Suppressor macrophage (primary cell): ENCODE measurements around the gene MAN1C1.
"Not testable (repeated sequence)": the region's sequence is repeated elsewhere in the genome, so short reads cannot be mapped to it uniquely, and the experiment has no call there.

Experiments used
- DNase-seq, 4 experiments: peaks; one replicate each; pipeline ENCODE4 v3.0.0-alpha.2; 2020 to 2022

Gene MAN1C1

DNA sequence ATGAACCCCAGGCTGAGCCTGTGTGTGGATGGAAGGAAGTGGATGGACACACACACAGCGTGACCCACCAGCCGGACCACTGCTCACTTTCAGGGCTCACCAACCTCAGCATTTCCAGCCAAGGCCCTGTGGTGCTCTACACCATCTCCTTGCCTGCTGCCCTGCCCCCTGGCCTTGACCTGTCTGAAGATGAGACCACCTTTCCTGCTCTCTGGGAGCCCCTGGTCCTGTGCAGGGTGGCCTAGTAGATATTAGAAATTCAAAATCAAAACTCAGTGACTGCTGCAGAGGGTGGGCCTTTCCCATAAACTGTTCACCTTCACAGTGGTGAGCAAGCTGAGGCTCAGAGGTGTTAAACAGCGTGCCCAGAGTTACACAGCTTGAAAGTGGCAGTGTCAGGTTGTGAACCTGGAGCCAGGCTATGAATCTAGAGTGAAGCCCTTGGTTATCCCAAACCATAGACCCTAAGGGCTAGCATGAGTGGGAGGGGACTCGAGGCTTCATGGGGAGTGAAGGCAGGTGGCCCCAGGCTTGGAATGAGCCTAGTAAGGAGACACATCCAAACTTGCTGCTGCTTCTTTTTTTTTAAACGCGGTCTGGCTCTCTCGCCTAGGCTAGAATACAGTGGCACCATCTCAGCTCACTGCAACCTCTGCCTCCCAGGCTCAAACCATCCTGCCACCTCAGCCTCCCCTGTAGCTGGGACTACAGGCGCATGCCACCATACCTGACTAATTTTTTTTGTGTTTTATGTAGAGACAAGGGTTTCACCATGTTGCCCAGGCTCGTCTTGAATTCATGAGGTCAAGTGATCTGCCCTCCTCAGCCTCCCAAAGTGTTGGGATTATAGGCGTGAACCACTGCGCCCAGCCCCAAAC lies 41.5 kb downstream of the MAN1C1 start:
- DNase-seq: no peak

DNA sequence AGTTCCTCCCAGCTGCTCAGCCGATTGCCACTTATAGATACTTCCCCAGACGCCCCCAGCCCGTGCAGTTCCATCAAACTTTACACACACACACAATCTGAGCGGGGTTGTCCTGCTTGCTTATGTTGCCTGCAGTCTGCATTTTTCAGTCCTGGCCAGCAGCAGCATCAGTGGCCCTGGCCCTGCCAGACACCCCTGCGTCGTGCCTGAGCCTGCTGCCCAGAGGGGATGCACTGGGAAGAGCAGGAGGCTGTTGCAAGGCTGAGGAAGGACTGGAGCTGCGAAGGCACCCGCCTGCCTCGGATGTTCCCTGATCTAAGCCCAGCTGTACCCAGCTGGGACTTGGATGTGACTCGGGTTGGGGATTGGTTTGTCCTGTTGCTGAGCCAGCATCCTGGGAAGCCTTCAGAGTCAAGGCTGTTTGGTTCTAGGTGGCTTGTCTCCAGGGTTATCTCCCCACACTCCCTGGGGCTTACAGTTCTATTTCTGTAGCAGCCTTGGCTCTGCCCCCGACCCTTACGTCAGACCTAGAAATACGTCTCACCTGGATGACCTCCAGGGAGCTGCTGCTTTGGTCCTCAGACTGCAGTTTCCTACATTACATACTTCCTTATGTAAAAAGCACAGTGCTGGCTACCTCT lies 42.3 kb downstream of the MAN1C1 start:
- no peak for DNase-seq

DNA sequence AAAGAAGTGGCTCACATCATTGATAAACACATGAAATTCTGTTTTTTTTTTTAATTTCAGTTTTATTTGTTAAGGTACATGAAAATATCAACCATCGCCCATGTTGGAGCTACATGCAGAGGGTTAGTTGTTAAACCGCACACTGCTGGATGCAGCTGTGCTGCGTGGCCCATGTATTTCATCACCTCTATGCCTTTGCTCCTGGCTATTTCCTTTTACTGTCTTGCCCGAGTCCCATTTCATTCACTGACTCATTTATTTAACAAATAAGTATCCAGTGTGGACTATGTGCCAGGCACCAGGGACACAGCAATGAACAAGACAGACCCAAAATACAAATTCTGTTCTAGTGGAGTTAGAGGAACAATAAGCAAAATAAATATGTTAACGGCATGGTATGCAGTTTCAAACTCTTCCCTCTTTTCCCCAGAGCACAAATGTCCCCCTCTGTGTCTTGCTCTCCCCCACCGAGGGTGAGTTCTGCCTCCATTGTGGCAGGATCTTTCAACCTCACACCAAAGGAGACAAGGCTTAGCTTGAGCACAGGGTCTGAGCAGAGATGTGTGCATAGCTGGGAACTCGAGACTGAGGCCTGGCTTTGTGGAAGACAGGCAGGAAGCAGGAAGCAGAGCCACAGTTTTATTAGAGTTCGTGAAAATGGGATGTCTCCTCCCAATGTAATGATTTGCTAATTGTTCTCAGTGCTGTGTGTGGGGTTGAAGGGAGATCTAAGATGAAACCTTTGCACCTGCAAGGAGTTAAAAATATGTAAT lies 44.6 kb downstream of the MAN1C1 start:
- DNase-seq: peak in 1 of 4 experiments; percentile 10

DNA sequence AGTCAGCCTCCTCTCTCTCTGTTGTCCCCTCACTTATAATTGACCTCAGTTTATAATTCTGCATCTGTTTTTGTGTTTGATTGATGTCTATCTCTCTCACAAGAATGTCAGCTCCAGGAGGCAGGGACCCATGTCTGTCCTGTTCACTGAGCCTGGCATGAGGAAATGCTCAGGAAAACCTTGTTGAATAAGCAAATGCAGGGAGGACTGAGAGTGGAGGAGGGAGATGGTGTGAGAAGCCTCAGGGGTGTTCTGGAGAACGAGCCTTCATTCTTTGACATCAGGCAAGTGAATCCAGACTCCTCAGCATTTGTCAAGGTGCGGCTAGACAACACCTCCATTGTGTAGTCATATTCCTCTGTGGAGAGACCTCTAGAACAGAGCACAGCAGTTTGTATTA lies 45.5 kb downstream of the MAN1C1 start:
- no peak for DNase-seq

DNA sequence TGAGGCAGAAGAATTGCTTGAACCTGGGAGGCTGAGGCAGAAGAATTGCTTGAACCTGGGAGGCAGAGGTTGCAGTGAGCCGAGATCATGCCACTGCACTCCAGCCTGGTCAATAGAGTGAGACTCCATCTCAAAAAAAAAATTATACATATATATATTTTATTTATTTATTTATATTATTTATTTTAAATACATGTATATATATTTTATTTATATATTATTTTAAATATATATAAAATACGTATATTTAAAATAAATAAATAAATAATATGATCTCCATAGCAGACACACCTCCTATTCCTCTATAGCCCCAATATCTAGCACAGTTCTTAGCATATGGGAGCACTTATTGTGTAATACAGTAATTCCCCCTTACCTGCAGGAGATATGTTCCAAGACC lies 46.4 kb downstream of the MAN1C1 start:
- not testable (repeated sequence) for DNase-seq

DNA sequence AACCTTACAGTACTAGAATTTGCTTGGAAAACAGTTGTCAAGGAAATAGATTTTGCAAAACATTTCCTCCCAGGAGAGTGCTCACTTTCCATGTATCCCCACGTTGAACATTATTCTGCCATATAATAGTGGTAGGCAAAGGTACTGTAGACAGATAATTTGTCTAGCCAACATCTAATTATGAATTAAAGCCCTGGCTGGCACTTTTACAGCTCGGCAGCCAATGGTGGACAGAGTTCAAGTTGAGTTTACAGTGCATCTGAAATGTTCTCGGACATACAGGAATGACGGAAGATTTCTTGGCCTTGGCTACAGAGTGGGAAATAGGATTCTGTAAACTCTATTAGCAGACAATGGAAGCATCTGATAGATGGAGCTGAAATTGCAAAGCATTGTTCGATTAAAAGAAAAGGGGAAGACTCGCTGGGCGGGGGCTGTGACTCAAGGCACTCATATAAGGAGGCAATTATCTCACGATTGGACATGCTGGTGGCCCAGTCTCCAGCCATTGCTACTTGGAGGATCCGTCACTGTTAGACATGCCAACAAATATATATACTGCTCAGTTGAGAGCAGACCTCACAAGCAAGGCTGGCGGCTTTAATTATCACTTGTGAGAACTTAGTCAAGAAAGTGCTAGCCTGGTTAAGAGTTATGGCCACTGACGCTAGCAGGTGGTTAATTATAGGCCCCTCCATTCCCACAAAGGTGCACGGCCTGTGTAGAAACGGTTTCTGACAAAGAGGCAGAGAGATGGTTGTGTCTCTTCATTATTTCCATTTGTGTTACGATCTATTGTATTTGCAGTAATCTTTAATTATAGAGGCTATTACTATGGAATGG lies 48.0 kb downstream of the MAN1C1 start:
- no peak for DNase-seq

DNA sequence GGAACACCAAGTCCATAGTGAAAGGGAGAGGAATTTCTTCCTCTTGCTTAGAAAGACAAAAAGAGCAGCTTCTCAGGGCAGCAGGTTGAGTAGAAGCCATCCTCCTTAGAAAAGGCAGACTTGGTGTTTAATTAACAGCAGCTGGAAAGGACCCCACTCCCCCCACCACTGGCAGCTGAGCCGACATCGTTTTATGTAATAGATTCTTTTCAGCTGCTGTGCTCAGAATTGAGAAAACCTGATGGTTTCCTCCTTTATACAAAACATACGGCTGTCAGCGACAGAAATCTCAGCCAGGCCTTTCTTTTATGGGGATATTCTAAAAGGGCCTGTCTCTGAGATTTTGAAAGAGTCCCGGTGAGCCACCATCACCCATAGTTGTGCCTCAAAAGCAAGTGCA lies 49.9 kb downstream of the MAN1C1 start:
- no peak for DNase-seq

DNA sequence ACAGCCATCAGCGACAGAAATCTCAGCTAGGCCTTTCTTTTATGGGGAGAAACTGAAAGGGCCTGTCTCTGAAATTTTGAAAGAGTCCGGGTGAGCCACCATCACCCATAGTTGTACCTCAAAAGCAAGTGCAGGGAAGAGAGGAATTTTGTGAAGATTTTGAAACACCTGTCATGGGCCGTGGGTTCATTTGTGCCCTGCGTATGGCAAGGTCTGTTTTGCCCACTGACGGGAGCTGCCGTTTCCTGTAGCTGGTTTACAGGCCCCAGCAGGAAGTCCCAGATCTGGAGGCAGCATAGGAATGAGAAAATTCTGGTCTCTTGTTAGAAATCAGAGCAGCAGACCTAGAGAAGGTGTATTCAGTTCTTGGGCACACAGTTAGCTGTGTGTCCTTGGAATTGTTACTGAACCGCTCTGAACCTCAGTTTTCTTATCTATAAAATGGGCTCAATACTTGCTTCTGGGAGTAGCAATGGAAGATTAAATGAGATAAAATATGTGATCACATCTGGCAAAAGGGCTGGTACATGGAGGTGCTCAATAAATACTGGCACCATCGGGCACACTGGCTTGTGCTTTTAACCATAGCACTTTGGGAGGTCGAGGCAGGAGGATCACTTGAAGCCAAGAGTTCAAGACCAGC lies 52.5 kb downstream of the MAN1C1 start:
- DNase-seq: no peak

DNA sequence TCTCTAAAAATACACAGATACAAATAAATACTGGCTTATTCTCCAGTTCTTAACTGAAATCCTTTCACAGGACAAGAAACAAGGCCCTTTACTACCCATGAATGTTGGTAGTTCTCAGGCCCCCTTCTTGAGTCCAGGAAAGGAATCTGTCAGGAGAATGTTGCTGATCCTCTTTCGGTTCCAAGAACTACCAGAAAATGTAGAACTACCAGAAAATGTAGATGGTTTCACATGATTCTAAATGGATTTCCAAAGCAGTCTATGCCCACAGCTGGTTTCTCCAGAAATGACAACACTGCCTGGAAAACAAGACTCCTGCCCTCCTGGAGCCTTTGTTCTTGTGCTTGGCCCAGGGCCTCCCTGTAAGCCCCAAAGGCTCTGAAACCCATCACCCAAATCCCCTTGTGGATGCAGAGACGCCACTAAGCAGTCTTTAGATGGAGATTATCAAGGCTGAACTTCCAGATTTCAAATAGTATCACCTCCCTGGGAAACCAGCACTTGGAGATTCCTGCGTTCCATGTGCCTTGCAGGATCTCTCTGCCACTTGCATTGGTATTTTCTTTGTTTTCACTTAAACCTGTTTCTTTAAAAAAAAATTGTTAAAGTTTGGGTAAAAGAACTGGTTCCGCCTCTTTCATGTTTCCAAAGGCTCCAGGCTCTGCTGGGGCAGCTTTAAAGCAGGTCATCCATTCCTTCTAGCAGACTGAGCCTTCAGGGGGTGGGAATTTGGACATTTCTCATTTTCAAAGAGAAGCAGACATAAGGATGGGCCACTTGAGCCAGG lies 53.4 kb downstream of the MAN1C1 start:
- no peak for DNase-seq

DNA sequence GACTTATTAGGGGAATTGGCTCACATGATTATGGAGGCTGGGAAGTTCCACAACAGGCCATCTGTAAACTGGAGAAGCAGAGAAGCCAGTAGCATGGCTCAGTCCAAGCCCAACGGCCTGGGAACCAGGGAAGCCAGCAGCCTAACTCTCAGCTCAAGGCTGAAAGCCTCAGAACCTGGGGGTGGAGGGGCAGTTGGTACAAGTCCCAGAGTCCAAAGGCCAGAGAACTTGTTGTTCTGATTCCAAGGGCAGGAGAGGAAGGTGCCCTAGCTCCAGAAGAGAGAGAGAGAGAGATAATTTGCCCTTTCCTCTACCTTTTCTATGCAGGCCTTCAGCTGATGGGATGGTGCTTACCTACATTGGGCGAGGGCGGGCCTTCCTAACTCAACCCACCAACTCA lies 55.3 kb downstream of the MAN1C1 start:
- no peak for DNase-seq

DNA sequence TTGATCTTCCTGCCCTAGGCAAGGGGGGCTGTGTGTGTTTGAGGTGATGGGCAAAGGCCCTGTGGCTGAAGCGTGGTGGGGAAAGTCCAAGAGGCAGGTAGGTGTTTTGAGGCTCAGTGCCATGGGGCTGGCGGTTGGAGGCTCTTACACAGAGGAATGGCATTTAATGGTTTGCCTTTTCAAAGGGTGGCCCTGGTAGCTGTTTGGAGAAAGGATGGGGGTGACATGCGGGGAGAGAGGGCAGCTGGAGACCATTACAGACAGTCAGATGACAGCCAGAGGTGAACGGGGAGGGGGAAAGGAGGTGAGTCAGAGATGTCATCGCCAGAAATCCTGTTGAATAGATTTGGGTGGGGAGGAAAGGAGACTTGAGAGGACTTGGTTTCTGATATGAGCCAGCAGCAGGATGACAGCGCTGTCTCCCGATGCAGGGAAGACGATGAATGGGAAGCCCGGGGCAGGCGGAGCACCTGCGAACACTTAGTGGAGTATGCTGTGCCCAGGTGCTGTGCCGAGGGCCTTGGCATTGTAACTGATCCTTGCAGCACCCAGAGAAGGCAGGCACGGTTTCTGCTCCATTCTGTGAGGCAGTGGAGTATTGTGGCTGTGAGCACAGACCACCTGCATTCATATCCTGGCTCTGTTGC lies 56.3 kb downstream of the MAN1C1 start:
- DNase-seq: no peak

DNA sequence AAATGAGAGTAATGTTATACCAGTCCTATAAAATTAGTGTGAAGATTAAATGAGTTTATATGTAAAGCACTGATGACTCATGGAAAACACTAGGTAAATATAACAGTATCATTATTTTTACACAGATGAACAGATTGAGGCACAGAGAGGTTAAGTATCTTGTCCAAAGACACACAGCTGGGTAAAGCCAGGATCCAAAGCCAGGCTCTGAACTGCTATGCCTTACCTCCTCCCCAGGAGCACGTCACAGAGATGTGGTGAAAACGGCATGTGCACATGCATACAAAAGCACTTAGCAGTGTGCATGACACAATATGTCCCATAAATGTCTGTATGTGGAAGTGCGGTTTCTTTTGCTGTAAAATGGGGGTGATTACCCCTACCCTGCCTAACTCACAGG lies 56.9 kb downstream of the MAN1C1 start:
- DNase-seq: no peak

DNA sequence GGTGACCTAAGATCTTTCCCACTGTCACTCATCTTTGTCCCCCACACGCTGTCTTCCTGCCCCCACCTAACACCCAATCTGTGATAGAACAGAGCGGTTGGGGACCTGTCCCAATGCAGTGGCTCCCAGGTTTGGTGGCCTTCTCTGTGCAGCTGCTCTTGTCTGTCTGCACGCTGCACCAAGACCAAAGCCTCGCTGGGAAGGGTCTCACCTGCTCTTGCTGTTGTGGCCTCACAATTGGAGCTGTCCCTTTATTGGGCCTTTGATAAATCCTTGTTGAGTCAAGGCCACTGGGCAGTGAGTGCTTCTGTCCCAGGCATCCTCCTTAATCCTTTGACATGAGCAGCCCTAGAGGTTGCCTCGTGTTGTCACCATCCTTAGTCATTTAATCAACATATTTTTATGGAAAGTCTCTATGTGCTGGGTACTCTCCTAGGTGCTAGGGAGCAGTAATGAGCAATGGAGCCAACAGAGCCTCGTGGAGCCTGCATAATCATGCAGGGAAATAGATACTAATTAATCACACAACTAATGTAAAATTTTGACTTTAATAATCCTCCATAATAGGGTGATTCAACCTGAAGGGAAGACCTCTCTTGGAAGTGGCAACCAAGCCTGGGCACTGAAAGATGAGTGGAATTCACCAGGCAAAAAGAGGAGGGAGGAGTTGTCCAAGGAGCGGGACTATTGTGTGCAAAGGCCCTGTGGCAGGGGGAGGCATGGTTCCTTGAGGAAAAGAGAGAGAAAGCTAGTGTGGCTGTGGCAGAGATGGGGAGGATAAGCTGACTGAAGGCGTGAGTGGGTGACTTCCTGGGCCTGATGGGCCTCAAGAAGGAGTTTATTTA lies 57.6 kb downstream of the MAN1C1 start:
- DNase-seq: no peak

DNA sequence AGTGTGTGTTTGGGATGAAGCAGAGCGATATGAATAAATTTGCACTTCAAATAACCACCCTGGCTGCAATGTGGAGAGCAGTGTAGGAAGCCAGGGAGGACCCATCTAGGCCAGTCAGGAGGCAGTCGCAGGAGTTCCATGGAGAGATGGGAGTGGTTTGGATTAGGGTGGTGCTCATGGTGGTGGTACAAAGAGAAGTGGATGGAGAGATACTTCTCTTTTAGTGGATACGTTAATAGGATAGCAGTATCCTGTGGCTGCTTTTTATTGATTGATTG lies 58.2 kb downstream of the MAN1C1 start:
- DNase-seq: no peak

DNA sequence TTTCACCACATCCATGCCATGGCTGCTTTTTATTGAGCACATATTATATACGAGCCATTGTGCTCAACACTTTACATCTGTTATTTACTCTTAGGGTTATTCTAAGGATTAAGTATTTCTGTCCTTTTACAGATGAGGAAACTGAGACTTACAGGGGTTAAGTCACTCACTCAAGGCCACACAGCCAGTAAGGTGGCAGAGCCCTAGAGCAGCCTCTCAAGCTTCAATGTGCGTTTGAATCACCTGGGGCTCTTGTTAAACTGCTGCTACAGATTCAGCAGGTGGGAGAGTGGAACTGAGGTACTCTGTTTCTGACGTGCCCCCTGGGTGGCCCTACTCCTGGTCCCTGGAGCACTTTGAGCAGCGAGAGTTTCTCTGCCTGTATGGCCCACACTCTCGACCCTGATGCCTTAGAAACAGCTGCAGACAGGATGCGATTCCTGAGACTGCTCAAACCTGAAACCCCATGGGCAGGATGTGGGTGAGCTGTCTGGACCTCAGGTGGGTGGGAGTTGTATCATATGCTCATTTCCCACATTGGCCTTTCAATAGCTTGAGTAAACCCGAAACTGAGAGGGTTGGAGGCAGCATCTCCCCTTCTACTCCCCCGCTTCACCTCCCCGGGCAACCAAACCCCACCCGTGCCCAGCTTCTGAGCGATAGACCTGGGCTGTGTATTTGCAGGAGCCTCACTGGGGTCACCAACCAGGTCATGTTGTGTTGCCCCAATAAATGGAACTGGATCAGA lies 59.3 kb downstream of the MAN1C1 start:
- no peak for DNase-seq

DNA sequence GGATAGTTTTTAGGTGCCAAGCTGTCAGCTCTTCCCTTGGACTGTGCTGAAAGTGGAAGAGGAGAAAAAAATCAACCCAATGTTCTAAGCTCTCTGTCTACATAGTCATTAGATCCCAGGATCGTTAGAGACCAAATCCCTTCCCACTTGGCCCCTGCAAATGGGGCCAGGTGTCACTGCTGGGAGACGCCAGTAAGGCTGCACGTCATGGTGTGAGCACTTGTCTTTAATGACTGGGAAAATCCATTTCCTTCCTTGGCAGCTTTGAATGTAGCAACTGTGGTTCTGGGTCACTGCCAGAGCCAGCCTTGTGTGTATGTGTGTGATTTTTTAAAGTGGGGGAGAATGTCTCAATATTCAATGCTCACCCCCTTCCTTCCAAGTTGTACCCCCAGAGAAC lies 59.9 kb downstream of the MAN1C1 start:
- no peak for DNase-seq

DNA sequence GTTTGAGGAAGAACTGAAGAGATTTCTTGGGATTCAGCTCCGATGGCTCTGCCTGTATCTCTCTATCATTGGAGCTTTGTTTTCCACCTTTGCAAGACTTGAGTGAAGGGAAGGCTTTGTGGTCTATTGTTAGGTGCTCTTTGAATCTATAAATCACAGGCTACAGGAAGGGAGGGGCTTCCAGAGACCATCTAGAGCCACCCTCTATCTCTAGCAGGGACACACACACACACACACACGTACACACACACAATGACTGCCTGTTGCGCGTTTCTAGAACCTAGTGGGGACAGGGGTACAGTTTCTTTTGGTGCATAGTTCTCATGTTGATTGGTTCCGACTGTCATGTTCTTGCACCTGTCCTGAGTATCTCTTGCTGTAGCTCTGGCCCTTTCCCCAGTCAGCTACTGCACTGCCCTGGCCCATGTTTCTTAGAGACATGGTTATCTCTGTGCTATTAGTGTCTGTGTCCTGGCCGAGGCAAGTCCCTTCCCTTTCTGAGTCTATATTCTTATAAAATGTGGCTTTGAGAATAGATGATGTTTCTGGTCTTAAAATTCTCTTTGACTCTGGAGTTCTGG lies 60.7 kb downstream of the MAN1C1 start:
- DNase-seq: no peak

DNA sequence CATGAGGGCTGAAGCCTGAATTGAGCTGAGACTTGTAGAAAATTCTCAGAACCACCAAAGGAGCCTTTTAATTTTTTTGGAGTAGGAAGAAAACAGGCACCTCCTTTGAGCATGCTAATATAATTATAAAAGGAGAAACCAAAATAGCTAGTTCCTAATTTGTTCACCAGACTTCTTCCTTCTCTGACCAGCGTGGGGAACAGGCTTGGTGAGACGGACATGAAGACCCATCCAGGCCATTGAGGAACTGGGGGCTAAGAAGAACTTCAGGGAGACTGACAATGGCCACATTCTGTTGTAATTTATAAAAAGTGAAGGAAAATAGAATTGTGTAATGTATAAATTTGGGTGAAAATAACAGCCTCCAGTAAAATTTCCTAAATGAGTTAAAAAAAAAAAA lies 62.6 kb downstream of the MAN1C1 start:
- DNase-seq: peak; percentile 55 to 83 (median 75)

DNA sequence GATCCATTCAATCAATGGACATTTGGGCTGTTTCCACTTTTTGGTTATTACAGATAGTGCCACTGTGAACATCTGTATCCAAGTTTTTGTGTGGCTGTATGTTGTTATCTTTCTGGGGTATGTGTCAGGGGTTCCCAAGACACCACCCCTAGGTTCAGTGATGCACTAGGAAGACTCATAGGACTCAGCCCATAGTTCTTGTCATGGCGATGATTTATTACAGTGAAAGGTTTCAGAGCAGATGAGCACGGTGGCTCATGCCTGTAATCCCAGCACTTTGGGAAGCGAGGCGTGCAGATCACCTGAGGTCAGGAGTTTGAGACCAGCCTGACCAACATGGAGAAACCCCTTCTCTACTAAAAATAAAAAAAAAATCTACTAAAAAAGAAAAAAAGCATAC lies 64.1 kb downstream of the MAN1C1 start:
- no peak for DNase-seq
